Colonic mucosa (tissue), 4 donors: Measurements from ENCODE around the gene EML4. TPM values are rescaled to one million over a fixed set of nuclear protein-coding genes. Genes with fewer than 3 reads are reported as not detected.
"Not testable (repeated sequence)": the region's sequence is repeated elsewhere in the genome, so short reads cannot be mapped to it uniquely, and the experiment has no call there.

Source experiments
- DNase-seq: peaks from one replicate; pipeline ENCODE4 v3.0.0-alpha.2; 2020
- H3K27ac ChIP-seq: fragments of 200-600 bp; one replicate; pipeline ENCODE4 v1.8.0; 2021
- H3K27me3 ChIP-seq: fragments of 200-600 bp; one replicate; pipeline ENCODE4 v1.8.0; 2021
- H3K36me3 ChIP-seq: fragments of 200-600 bp; one replicate; pipeline ENCODE4 v1.8.0; 2021
- H3K4me1 ChIP-seq: fragments of 200-600 bp; one replicate; pipeline ENCODE4 v1.8.0; 2021; ENCODE audit warnings: mild to moderate bottlenecking
- H3K4me3 ChIP-seq: fragments of 200-600 bp; one replicate; pipeline ENCODE4 v1.8.0; 2021
- H3K9ac ChIP-seq, 2 donors: one replicate each; pipeline ENCODE4 v1.7.0; 2013; ENCODE audit warnings: control low read depth in 2 of 2, low read depth in 2 of 2, low read length in 2 of 2
- H3K9me3 ChIP-seq: fragments of 200-600 bp; one replicate; pipeline ENCODE4 v1.8.0; 2021
- intact Hi-C: fragments of 100-400 bp; cut with DNase I; formaldehyde crosslinking; loops from one replicate; pipeline ENCODE4 v1.14.1; 2022
- total RNA-seq, 2 donors: library from RNA; stranded (reverse); fragmentation: NEBNext Ultra II Directional in 1 of 2; extraction: Animal tissue kit (Norgen Biotek cat#: 25700) in 1 of 2; gene quantifications; one replicate each; pipeline ENCODE4 v1.2.1, GENCODE V29; 2021
- TF ChIP-seq, protein P1 (sequence below): fragments of 200-600 bp; IDR thresholded peaks from one replicate; pipeline ENCODE4 v1.8.0; 2022; ENCODE audit warnings: antibody characterized with exemption, mild to moderate bottlenecking
- donor health status: healthy.
- donor health status: DM: no; HTN: no; CAD: no.
- donor health status: DM: no; HTN: no; CAD: no.

EML4 gene
- total RNA-seq, 2 donors from 2014 or later = 82.1 to 103 TPM

DNA sequence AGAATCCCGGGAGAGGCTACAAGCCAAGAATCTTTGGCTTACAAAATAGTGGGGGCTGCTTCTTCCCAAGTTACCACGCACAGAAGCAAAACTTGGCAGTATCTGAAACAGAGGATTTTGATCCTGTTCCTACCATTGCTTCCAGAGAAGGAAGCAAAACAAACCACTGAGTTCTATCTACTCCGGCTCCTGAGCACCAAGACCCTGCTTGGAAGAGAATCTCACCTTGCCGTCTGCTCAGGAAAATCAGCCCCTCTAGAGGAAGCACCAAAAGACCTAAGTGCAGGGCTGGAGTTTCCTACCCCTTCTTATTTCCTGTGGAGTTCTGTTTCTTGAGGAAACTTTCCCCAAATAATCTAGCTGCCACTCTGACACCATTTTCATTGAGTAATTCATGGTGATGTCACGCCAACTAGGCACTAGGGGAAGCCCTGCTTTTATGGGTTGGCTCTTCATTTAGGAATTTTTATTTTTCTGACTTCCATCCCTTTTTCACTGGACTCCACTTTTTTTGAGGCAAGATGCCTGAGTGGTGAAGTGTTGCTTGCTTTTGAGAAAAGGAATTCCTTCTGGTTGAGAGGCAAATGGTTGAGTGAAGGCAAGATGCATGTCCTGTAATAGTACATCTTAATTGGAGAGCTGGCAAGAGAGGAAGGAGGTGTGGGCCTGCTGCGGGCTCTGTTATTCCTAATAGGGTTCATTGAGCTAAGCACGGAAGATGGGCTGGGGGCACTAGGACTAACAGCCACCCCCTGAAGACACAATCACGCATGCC is 36.8 kb upstream of the EML4 start:
- intact Hi-C loops = no loop called here
- Histone ChIP-seq H3K36me3 (no peaks in the 10 kb centered on the region), H3K27me3 (no peaks in the 10 kb centered on the region), H3K27ac (peak overlapping the region; percentile 53), H3K9me3 (no peaks in the 10 kb centered on the region), H3K4me3 (no peak overlapping the region), H3K4me1 (peaks cover 21% of the 10 kb centered on the region), H3K9ac (peak overlapping the region in 1 of 2 donors; percentile 42)
- TF ChIP-seq, protein P1, sequence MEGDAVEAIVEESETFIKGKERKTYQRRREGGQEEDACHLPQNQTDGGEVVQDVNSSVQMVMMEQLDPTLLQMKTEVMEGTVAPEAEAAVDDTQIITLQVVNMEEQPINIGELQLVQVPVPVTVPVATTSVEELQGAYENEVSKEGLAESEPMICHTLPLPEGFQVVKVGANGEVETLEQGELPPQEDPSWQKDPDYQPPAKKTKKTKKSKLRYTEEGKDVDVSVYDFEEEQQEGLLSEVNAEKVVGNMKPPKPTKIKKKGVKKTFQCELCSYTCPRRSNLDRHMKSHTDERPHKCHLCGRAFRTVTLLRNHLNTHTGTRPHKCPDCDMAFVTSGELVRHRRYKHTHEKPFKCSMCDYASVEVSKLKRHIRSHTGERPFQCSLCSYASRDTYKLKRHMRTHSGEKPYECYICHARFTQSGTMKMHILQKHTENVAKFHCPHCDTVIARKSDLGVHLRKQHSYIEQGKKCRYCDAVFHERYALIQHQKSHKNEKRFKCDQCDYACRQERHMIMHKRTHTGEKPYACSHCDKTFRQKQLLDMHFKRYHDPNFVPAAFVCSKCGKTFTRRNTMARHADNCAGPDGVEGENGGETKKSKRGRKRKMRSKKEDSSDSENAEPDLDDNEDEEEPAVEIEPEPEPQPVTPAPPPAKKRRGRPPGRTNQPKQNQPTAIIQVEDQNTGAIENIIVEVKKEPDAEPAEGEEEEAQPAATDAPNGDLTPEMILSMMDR = no peak
- no peak for DNase-seq

DNA sequence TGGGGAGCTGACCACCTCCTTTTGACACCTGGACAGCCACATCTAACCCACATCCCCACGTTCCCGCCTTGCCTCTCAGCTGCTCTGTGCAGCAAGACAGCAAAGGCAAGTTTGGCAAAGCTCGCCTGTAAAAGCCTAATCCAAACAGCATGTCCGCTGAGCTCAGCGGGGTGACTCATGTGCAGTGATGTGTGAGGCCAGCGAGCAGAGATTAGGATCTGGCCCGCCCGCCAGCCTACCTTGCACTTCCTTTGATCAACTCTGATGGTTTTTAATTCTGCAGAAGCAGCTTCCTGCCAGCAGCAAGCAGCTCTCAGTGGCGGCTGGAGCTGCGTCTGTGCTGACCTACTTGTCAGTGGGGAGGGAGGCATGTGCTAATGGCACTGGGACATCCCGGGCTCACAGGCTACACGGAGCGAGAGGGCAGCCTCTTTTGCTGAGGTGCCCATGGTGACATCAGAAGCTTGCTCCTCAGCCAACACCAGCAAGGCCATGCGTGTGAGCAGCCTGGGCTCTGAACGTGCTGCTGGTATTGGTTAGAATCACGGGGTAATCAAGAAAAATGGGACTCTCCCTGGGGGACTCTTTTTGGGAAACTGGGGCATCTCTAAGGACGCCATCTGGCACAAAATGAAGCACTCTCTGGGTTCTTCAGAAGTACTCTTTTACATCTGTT is 36.0 kb upstream of the EML4 start:
- Histone ChIP-seq H3K4me1 (peaks cover 16% of the 10 kb centered on the region), H3K9ac (peak overlapping the region in 1 of 2 donors; percentile 42), H3K9me3 (no peaks in the 10 kb centered on the region), H3K27ac (peak overlapping the region; percentile 53), H3K4me3 (no peak overlapping the region), H3K27me3 (no peaks in the 10 kb centered on the region), H3K36me3 (no peaks in the 10 kb centered on the region)
- DNase-seq = peak; percentile 88
- TF ChIP-seq, protein P1 = no peak
- intact Hi-C loops = no loop called here

DNA sequence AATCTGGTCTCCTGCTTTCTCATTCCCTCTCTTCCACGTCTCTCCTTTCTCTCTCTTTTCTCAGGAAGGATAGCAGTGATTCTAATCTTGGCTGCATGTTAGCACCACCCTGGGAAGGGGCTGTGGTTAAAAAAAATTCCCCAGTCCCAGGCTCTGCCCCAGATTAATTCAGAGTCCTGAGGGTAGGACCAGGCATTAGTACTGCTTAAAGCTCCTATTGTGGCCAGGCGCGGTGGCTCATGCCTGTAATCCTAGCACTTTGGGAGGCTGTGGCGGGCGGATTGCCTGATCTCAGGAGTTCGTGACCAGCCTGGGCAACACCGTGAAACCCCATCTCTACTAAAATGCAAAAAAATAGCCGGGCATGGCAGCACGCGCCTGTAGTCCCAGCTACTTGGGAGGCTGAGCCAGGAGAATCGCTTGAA is 35.4 kb upstream of the EML4 start:
- no peaks in the 10 kb centered on the region for H3K9me3 ChIP-seq
- H3K27ac ChIP-seq = no peak overlapping the region
- H3K4me1 ChIP-seq = peaks cover 11% of the 10 kb centered on the region
- intact Hi-C loops = no loop called here
- no peak for DNase-seq
- H3K27me3 ChIP-seq = no peaks in the 10 kb centered on the region
- no peak overlapping the region for H3K4me3 ChIP-seq
- no peaks in the 10 kb centered on the region for H3K36me3 ChIP-seq
- TF ChIP-seq, protein P1 = no peak
- H3K9ac ChIP-seq = peak overlapping the region in 1 of 2 donors; percentile 7

DNA sequence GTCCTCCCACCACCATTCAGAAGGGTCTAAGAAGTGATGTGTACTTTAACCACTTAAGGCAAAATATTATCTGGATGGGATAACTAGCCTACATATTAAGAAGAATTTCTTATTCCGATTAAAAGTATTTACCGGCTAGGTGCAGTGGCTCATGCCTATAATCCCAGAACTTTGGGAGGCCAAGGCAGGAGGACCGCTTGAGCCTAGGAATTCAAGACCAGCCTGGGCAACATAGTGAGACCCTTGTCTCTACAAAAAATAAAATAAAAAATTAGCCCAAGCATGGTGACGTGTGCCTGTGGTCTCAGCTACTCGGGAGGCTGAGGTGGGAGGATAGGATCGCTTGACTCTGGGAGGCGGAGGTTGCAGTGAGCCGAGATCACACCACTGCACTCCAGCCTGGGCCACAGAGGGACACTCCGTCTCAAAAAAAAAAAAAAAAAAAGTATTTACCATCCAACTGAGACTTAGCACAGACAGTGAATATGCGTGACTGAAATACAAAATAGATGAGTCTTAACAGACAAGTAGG is 34.7 kb upstream of the EML4 start:
- H3K9ac ChIP-seq, H3K27ac ChIP-seq, H3K4me1 ChIP-seq, H3K9me3 ChIP-seq, H3K27me3 ChIP-seq, intact Hi-C loops, H3K36me3 ChIP-seq, H3K4me3 ChIP-seq, DNase-seq: not testable (repeated sequence)

DNA sequence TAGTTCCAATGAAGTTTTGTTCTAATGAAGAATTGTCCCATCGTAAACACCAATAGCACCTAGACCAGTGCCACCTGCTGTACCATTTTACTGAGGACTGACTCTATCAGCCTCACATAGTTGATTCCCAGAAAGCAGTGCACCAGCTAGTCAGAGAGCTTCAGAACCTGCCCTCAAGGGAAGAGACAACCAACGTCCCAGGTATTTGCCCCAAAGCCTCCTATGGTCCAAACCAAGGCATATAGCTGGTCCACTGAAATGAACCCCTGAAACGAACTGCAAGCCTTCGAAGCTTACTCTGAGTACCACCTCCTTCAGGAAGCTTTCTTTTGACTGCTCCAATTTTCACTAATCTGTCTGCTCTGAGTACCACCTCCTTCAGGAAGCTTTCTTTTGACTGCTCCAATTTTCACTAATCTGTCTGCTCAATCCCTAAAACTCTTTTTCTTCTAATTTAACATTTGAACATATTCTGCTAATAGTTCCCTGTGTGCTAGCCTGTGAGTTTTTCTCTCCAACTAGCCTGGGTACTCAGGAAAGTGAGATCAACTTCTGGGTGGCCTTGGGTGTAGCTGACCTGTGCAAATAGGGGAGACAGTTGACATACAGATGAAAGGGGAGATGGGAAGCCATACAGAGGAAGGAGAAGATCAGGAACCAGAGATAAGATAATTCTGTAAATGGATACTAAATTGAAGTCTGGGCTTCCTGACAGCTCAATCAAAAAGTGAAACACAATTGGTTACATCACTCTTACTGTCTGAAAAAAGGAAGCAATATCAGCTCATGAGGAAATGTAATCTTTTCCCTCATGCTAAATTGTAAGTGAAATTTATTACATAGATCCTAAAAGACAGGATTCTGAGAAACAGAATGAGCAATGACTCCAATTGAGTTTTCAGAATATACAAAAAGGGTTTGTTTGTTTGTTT is 33.5 kb upstream of the EML4 start:
- no peak overlapping the region for H3K4me3 ChIP-seq
- H3K36me3 ChIP-seq = no peaks in the 10 kb centered on the region
- no peak overlapping the region for H3K9ac ChIP-seq
- TF ChIP-seq, protein P1 = no peak
- H3K27me3 ChIP-seq = no peaks in the 10 kb centered on the region
- no peaks in the 10 kb centered on the region for H3K9me3 ChIP-seq
- H3K27ac ChIP-seq = no peak overlapping the region
- DNase-seq = no peak
- H3K4me1 ChIP-seq = peaks cover 7% of the 10 kb centered on the region
- intact Hi-C loops = no loop called here
